Measurements from ENCODE around the gene RBFOX1. TPM values are rescaled to one million over a fixed set of nuclear protein-coding genes. Genes with fewer than 3 reads are reported as not detected.

The RBFOX1 gene
- total and polyA plus RNA-seq, 10 of the 15 experiments (the other 5 are each of a cell fraction or from before 2014, with no cell fraction given) = 0.87 TPM; not detected in 9

- no peak overlapping the region for H3K4me3 ChIP-seq
- ATAC-seq (no peak), FAIRE-seq (no peak), DNase-seq (ENCODE audit: low read depth, low spot score) (no peak)
- no peaks in the 10 kb centered on the region; the same call in 1 of the 3 replicates for H3K9me3 ChIP-seq (replicated peaks; ENCODE audit: control insufficient read depth, insufficient read depth, low read length)
- in situ Hi-C loops (cut with MboI) (no loop called here), intact Hi-C loops (cut with micrococcal nuclease; ENCODE audit: unreplicated experiment) (no loop called here)
- no peaks in the 10 kb centered on the region for H3K27me3 ChIP-seq (replicated peaks in 1 of 2; ENCODE audit: control insufficient read depth in 2 of 2, insufficient read depth in 2 of 2, low read length in 1 of 2)
- no peaks in the 10 kb centered on the region for H4K20me1 ChIP-seq (ENCODE audit: control insufficient read depth, insufficient read depth)
- POLR2A ChIA-PET = no interaction called here
- no peak overlapping the region for H3K4me2 ChIP-seq (ENCODE audit: control insufficient read depth, insufficient read depth)
- TF ChIP-seq IRF5 (IDR thresholded peaks at IDR 0.05; ENCODE audit: borderline replicate concordance) = no peak
- no peak for TF ChIP-seq LARP7 (IDR thresholded peaks at IDR 0.05)
- no peak for TF ChIP-seq EZH2 (IDR thresholded peaks at IDR 0.05; ENCODE audit: borderline replicate concordance, control insufficient read depth, low read depth, low read length)
- no peak for TF ChIP-seq ZBED1 (IDR thresholded peaks at IDR 0.05; ENCODE audit: borderline replicate concordance)
- no peak for TF ChIP-seq RB1 (IDR thresholded peaks at IDR 0.05; ENCODE audit: borderline replicate concordance)
- TF ChIP-seq ATF2 (IDR thresholded peaks at IDR 0.05; ENCODE audit: low read length) = no peak
- TF ChIP-seq PML (IDR thresholded peaks at IDR 0.05; ENCODE audit: low read length) = no peak
- TF ChIP-seq TAF1 (IDR thresholded peaks at IDR 0.05; ENCODE audit: borderline replicate concordance, low read depth, low read length) = no peak
- no peak for TF ChIP-seq HDAC2 (IDR thresholded peaks at IDR 0.05)
- no peak for TF ChIP-seq SP1 (IDR thresholded peaks at IDR 0.05; ENCODE audit: low read depth, low read length)
- no peak for TF ChIP-seq SIN3A (IDR thresholded peaks at IDR 0.05; ENCODE audit: low read depth, low read length)
- TF ChIP-seq JUNB (IDR thresholded peaks at IDR 0.05) = no peak
- TF ChIP-seq ASH2L (IDR thresholded peaks at IDR 0.05; ENCODE audit: borderline replicate concordance, low read depth) = no peak
- TF ChIP-seq ATF3 (IDR thresholded peaks at IDR 0.05; ENCODE audit: borderline replicate concordance, extremely low read depth, low read depth, low read length) = no peak
- no peak for TF ChIP-seq HDGF (IDR thresholded peaks at IDR 0.05)
- TF ChIP-seq CEBPZ (IDR thresholded peaks at IDR 0.05; ENCODE audit: low read depth, low read length) = no peak
- TF ChIP-seq ZNF207 (IDR thresholded peaks at IDR 0.05; ENCODE audit: borderline replicate concordance) = no peak
- TF ChIP-seq BACH1 (IDR thresholded peaks at IDR 0.05; ENCODE audit: borderline replicate concordance) = no peak
- no peaks in the 10 kb centered on the region for H3K4me1 ChIP-seq (ENCODE audit: control insufficient read depth, insufficient read depth, low read length)
- no peak overlapping the region for H3K27ac ChIP-seq (ENCODE audit: control insufficient read depth, insufficient read depth)
- no peaks in the 10 kb centered on the region for H3K79me2 ChIP-seq (ENCODE audit: control insufficient read depth, insufficient read depth, low read length)
- no peak overlapping the region for H2AFZ ChIP-seq (ENCODE audit: control insufficient read depth, low read depth, low read length)
- CTCF ChIA-PET = no interaction called here
- H3K36me3 ChIP-seq (ENCODE audit: control insufficient read depth in 2 of 2, insufficient read depth in 2 of 2, low read length in 1 of 2) = no peaks in the 10 kb centered on the region
- no TSS peak for BruUV-seq (replicated peaks)
- SMC1A ChIA-PET (ENCODE audit: uncharacterized antibody, unreplicated experiment) = no interaction called here
- 31% methylated on average over 3 of the region's 3 CpGs for WGBS (ENCODE audit: insufficient coverage, insufficient replicate concordance, low lambda C conversion rate, missing lambda C conversion rate)
- no peak overlapping the region for H3K9ac ChIP-seq (ENCODE audit: control insufficient read depth, insufficient read depth, low read length)
- RAD21 ChIA-PET (ENCODE audit: unreplicated experiment) = no interaction called here
Observed at GRCh38 chr16:7335991-7336634, 3.5 kb downstream of the RBFOX1 start.

Measured in GM12878 (cell line).